MCF 10A (cell line): ENCODE results near the gene RLBP1. TPM values are rescaled to one million over a fixed set of nuclear protein-coding genes. Genes with fewer than 3 reads are reported as not detected.

Experiments
- BruUV-seq: library from RNA; stranded (reverse); fragments of 400-500 nt; replicated peaks from 2 replicates; lab custom pipeline; 2021; lab: Mats Ljungman, UMichigan
- CTCF ChIA-PET: fragments of 300-600 bp; sonication (Branson Sonifier 250); formaldehyde crosslinking; extraction: SDS; loops from one replicate; lab custom pipeline; 2021; ENCODE audit warnings: antibody characterized with exemption, inconsistent platforms; lab: Yijun Ruan, JAX
- POLR2A ChIA-PET: fragments of 300-600, 350-650 bp; sonication (Branson Sonifier 250); formaldehyde crosslinking; extraction: SDS; loops from one replicate; lab custom pipeline; 2020; ENCODE audit warnings: antibody characterized with exemption, inconsistent platforms; lab: Yijun Ruan, JAX
- DNase-seq: peaks from one replicate; pipeline ENCODE4 v3.0.0-alpha.2; 2018; ENCODE audit not compliant: unreplicated experiment
- H3K27ac Mint-ChIP-seq: one replicate; pipeline ENCODE4 v1.8.0; 2022; ENCODE audit warnings: mild to moderate bottlenecking, low read depth, mixed read lengths; ENCODE audit not compliant: unreplicated experiment
- H3K27me3 Mint-ChIP-seq: one replicate; pipeline ENCODE4 v1.8.0; 2022; ENCODE audit warnings: mixed read lengths; ENCODE audit not compliant: insufficient read depth, unreplicated experiment
- H3K36me3 Mint-ChIP-seq: one replicate; pipeline ENCODE4 v1.8.0; 2022; ENCODE audit warnings: mild to moderate bottlenecking, moderate library complexity, mixed read lengths; ENCODE audit not compliant: insufficient read depth, unreplicated experiment
- H3K4me1 Mint-ChIP-seq: one replicate; pipeline ENCODE4 v1.8.0; 2022; ENCODE audit warnings: mixed read lengths; ENCODE audit not compliant: insufficient read depth, unreplicated experiment
- H3K4me3 Mint-ChIP-seq: one replicate; pipeline ENCODE4 v1.8.0; 2022; ENCODE audit warnings: mild to moderate bottlenecking, moderate library complexity, mixed read lengths; ENCODE audit not compliant: unreplicated experiment
- H3K9me3 Mint-ChIP-seq: one replicate; pipeline ENCODE4 v1.8.0; 2022; ENCODE audit warnings: mixed read lengths; ENCODE audit not compliant: unreplicated experiment
- intact Hi-C: fragments of 100-400 bp; cut with micrococcal nuclease; formaldehyde crosslinking; loops from 2 replicates; pipeline ENCODE4 v1.14.1; 2022
- total RNA-seq: library from RNA; stranded (reverse); gene quantifications from 2 replicates; pipeline ENCODE4 v1.2.3, GENCODE V29; 2022
- TF ChIP-seq, protein P1 (sequence below): fragments of 200-600 bp; IDR thresholded peaks from one replicate; pipeline ENCODE4 v1.8.0; 2022; ENCODE audit warnings: antibody characterized with exemption, mild to moderate bottlenecking; ENCODE audit not compliant: unreplicated experiment

Gene RLBP1
- total RNA-seq, 1 experiment from 2014 or later: not detected

DNA sequence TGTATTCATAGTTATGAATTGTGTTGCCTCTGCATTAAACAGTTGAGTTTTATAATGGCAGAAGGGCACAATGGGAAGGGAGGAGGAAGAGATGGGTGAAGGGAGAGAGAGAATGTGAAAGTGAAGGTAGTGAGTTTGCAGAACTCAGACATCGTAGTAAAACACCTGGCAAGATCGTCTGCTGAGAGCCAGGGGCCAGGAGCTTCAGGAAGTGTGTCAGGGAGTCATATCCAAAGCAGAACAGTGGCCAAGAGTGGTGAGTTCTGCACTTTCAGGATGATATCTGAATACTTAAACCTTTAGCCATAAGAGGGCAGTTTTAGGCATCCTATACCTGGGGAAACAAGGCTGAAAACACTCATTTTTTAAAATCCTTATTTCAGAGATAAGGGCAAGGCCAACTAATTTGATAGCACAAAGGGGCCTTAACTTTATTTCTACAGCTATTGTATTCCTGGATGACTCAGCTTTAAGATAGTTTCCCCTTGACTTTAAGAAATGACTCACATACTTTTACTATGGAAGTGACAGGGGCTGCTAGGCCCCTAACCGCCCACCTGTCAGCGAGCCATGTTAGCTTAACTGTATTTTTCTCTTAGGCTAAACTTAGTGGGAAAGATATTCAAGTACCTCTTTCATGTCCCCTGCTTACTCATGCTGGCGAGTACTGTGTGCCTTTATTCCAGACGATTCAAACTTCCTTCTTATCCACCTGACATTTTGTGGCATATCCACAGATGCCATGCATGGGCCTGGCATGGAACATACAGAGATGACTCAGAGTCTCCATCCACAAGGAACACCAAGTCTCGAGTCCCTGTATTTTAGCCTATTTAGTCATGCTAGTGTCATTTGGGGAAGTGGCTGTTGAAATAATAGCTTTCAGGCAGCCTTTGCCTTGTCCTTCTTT, 53.9 kb downstream of the RLBP1 start:
- Mint-ChIP-seq H3K27ac (peak overlapping the region; percentile 65), H3K9me3 (no peaks in the 10 kb centered on the region), H3K27me3 (no peaks in the 10 kb centered on the region), H3K4me1 (peaks cover 12% of the 10 kb centered on the region), H3K36me3 (peaks cover 6% of the 10 kb centered on the region), H3K4me3 (peak overlapping the region; percentile 18)
- ChIA-PET CTCF (interaction anchor here (0.6 to 20.8 kb wide), 24 partner anchors 10 to 1416 kb away, joined by 3 to 452 read pairs (median 4); no protein-coding TSS in a partner anchor), POLR2A (interaction anchor here (0.9 to 2.1 kb wide), 9 partner anchors 11 to 255 kb away, joined by 3 to 12 read pairs (median 5); partner anchors contain the start of gene ABHD2)
- DNase-seq: peak; percentile 83
- TF ChIP-seq, protein P1, sequence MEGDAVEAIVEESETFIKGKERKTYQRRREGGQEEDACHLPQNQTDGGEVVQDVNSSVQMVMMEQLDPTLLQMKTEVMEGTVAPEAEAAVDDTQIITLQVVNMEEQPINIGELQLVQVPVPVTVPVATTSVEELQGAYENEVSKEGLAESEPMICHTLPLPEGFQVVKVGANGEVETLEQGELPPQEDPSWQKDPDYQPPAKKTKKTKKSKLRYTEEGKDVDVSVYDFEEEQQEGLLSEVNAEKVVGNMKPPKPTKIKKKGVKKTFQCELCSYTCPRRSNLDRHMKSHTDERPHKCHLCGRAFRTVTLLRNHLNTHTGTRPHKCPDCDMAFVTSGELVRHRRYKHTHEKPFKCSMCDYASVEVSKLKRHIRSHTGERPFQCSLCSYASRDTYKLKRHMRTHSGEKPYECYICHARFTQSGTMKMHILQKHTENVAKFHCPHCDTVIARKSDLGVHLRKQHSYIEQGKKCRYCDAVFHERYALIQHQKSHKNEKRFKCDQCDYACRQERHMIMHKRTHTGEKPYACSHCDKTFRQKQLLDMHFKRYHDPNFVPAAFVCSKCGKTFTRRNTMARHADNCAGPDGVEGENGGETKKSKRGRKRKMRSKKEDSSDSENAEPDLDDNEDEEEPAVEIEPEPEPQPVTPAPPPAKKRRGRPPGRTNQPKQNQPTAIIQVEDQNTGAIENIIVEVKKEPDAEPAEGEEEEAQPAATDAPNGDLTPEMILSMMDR: no peak
- BruUV-seq: no TSS peak
- intact Hi-C loops: no loop called here

DNA sequence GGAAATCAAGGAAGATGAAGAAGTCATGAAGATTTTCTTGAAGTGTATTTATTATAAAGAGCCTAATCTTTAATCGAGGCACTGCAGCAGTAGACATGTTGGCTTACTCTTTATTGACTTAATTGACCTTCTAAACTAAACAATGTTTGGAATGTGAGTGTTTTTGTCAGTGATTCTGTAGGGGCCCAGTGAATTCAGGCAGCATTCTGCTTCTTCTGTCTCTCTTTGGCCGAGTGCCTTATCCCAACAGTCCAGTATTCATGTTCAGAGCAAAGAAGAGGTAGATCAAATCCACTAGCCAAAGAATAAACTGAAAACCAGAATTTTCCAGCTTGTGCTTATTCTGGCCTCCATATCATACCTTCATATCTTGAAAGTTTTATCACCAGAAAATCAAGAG, 55.7 kb downstream of the RLBP1 start:
- no TSS peak for BruUV-seq
- H3K27me3 Mint-ChIP-seq: no peaks in the 10 kb centered on the region
- H3K9me3 Mint-ChIP-seq: no peaks in the 10 kb centered on the region
- ChIA-PET CTCF (interaction anchor here (1.1 to 20.8 kb wide), 4 partner anchors 12 to 109 kb away, joined by 6 to 452 read pairs (median 30); no protein-coding TSS in a partner anchor), POLR2A (no interaction called here)
- TF ChIP-seq, protein P1: no peak
- peaks cover 1% of the 10 kb centered on the region for H3K36me3 Mint-ChIP-seq
- H3K27ac Mint-ChIP-seq: no peak overlapping the region
- intact Hi-C loops: no loop called here
- DNase-seq: no peak
- no peak overlapping the region for H3K4me3 Mint-ChIP-seq
- H3K4me1 Mint-ChIP-seq: peaks cover 12% of the 10 kb centered on the region

DNA sequence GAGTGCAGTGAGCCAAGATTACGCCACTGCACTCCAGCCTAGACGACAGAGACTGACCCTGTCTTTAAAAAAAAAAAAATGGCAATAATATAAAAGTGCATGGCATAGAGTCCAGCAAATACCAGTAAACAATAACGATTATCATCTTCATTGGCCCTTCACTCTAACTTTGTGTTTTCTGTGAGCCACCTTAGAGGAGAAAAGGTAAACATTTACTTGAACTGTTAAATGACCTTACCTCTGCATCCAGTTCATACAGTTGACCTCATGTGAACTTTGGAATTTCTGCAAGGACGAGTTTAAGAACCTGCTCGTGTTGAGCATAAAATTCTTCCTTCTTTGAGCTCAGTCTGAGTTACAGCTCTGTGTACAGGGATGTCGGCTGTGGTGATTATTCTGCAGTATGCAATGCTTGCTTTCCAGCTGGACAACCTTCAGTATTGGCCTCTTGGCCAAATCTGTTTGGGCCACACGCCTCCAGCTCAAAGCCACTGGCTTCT, 56.6 kb downstream of the RLBP1 start:
- Mint-ChIP-seq H3K27me3 (no peaks in the 10 kb centered on the region), H3K27ac (no peak overlapping the region), H3K4me1 (peaks cover 12% of the 10 kb centered on the region), H3K9me3 (no peaks in the 10 kb centered on the region), H3K4me3 (no peak overlapping the region), H3K36me3 (peaks cover 8% of the 10 kb centered on the region)
- no TSS peak for BruUV-seq
- CTCF ChIA-PET: interaction anchor here (0.8 to 20.8 kb wide), 5 partner anchors 13 to 108 kb away, joined by 3 to 452 read pairs (median 7); no protein-coding TSS in a partner anchor
- intact Hi-C loops: no loop called here
- POLR2A ChIA-PET: no interaction called here
- TF ChIP-seq, protein P1: no peak
- no peak for DNase-seq
